Stimulated activated CD4-positive, alpha-beta T cell treated with anti-CD3 and anti-CD28 coated beads, Interleukin-15, amount 100 ng/mL, for 24 hours (primary cell): ENCODE data around the gene ENTPD6.
"Not testable (repeated sequence)": the region's sequence is repeated elsewhere in the genome, so short reads cannot be mapped to it uniquely, and the experiment has no call there.

Source experiments
- DNase-seq: peaks from one replicate; pipeline ENCODE4 v3.0.0-alpha.2; 2020

Gene ENTPD6

GRCh38 chr20:25225642-25226432 lies 30.3 kb downstream of the ENTPD6 start:
- DNase-seq = no peak

GRCh38 chr20:25226433-25227316 lies 31.2 kb downstream of the ENTPD6 start:
- DNase-seq = no peak

GRCh38 chr20:25227317-25227831 lies 31.9 kb downstream of the ENTPD6 start:
- no peak for DNase-seq

- DNase-seq = no peak
Measured at GRCh38 chr20:25229486-25230165, 34.1 kb downstream of the ENTPD6 start.

GRCh38 chr20:25230166-25230831 lies 34.8 kb downstream of the ENTPD6 start:
- DNase-seq = no peak

GRCh38 chr20:25233016-25233772 lies 37.7 kb downstream of the ENTPD6 start:
- DNase-seq = no peak

- DNase-seq = not testable (repeated sequence)
Measured at GRCh38 chr20:25234009-25234849, 38.7 kb downstream of the ENTPD6 start.

- no peak for DNase-seq
Measured at GRCh38 chr20:25236450-25237304, 41.2 kb downstream of the ENTPD6 start.

- peak; percentile 79 for DNase-seq
Measured at GRCh38 chr20:25237610-25238318, 42.3 kb downstream of the ENTPD6 start.

- no peak for DNase-seq
Measured at GRCh38 chr20:25238319-25239037, 43.0 kb downstream of the ENTPD6 start.

- no peak for DNase-seq
Measured at GRCh38 chr20:25239387-25240370, 44.2 kb downstream of the ENTPD6 start.

- DNase-seq = not testable (repeated sequence)
Measured at GRCh38 chr20:25240851-25241658, 45.5 kb downstream of the ENTPD6 start.

- DNase-seq = not testable (repeated sequence)
Measured at GRCh38 chr20:25241659-25241955, 46.1 kb downstream of the ENTPD6 start.

- DNase-seq = no peak
Measured at GRCh38 chr20:25242231-25242630, 46.7 kb downstream of the ENTPD6 start.

- no peak for DNase-seq
Measured at GRCh38 chr20:25243416-25243979, 48.0 kb downstream of the ENTPD6 start.

GRCh38 chr20:25244976-25245375 lies 49.5 kb downstream of the ENTPD6 start:
- DNase-seq = no peak
